Activated T-cell treated with anti-CD3 and anti-CD28 coated beads for 1 hour (primary cell): Measurements from ENCODE around the gene SLC22A7.

Experiments used
- DNase-seq: peaks from one replicate; pipeline ENCODE4 v3.0.0-alpha.2; 2020; ENCODE audit warnings: low read depth

The SLC22A7 gene

GRCh38 chr6:43267619-43268354 lies 30.3 kb upstream of the SLC22A7 start:
- no peak for DNase-seq

- no peak for DNase-seq
Measured at GRCh38 chr6:43268355-43268700, 29.7 kb upstream of the SLC22A7 start.

GRCh38 chr6:43268782-43269272 lies 29.2 kb upstream of the SLC22A7 start:
- DNase-seq = no peak

GRCh38 chr6:43269273-43270007 lies 28.6 kb upstream of the SLC22A7 start:
- peak; percentile 30 for DNase-seq

GRCh38 chr6:43271103-43271815 lies 26.8 kb upstream of the SLC22A7 start:
- DNase-seq = no peak

- no peak for DNase-seq
Measured at GRCh38 chr6:43271944-43272343, 26.1 kb upstream of the SLC22A7 start.

- DNase-seq = no peak
Measured at GRCh38 chr6:43273707-43274106, 24.4 kb upstream of the SLC22A7 start.

- DNase-seq = no peak
Measured at GRCh38 chr6:43274127-43274915, 23.7 kb upstream of the SLC22A7 start.

GRCh38 chr6:43274916-43275597 lies 23.0 kb upstream of the SLC22A7 start:
- DNase-seq = peak; percentile 16

GRCh38 chr6:43275801-43276576 lies 22.1 kb upstream of the SLC22A7 start:
- DNase-seq = peak; percentile 14

- DNase-seq = no peak
Measured at GRCh38 chr6:43276577-43277305, 21.3 kb upstream of the SLC22A7 start.

GRCh38 chr6:43277306-43277642 lies 20.8 kb upstream of the SLC22A7 start:
- DNase-seq = no peak

- DNase-seq = no peak
Measured at GRCh38 chr6:43277643-43278523, 20.2 kb upstream of the SLC22A7 start.

GRCh38 chr6:43278524-43279078 lies 19.5 kb upstream of the SLC22A7 start:
- DNase-seq = no peak

- no peak for DNase-seq
Measured at GRCh38 chr6:43280234-43280633, 17.8 kb upstream of the SLC22A7 start.

GRCh38 chr6:43282060-43282459 lies 16.0 kb upstream of the SLC22A7 start:
- DNase-seq = no peak

GRCh38 chr6:43282636-43283513 lies 15.2 kb upstream of the SLC22A7 start:
- DNase-seq = no peak

GRCh38 chr6:43283514-43283901 lies 14.6 kb upstream of the SLC22A7 start:
- no peak for DNase-seq
